Spleen (tissue), 11 donors: ENCODE results near the gene HNRNPC. TPM values are rescaled to one million over a fixed set of nuclear protein-coding genes. Genes with fewer than 3 reads are reported as not detected.

ENCODE experiments used
- DNase-seq: peaks from one replicate; pipeline ENCODE4 v3.0.0-alpha.2; 2020
- H3K27ac ChIP-seq, 8 donors: fragments of 200-600 bp; sonication (generic) in 7 of 8; 1 replicate in 4 of 8; 2 replicates in 4 of 8; pipeline versions ENCODE4 v1.5.0 to v1.8.0; 2016 to 2021; ENCODE audit warnings: inconsistent platforms in 4 of 8, mild to moderate bottlenecking in 4 of 8, moderate library complexity in 1 of 8
- H3K27me3 ChIP-seq, 7 donors: fragments of 200-600 bp; sonication (generic) in 6 of 7; replicated peaks in 1 of 7; 1 replicate in 4 of 7; 2 replicates in 3 of 7; pipeline versions ENCODE4 v1.5.0 to v1.8.0; 2016 to 2021; ENCODE audit warnings: inconsistent platforms in 3 of 7, mild to moderate bottlenecking in 1 of 7
- H3K36me3 ChIP-seq, 6 donors: fragments of 200-600 bp; sonication (generic) in 5 of 6; 1 replicate in 4 of 6; 2 replicates in 2 of 6; pipeline versions ENCODE4 v1.5.0 to v1.8.0; 2016 to 2021; ENCODE audit warnings: inconsistent platforms in 2 of 6
- H3K4me1 ChIP-seq, 6 donors: fragments of 200-600 bp; sonication (generic) in 5 of 6; 1 replicate in 3 of 6; 2 replicates in 3 of 6; pipeline versions ENCODE4 v1.5.0 to v1.8.0; 2016 to 2021; ENCODE audit warnings: inconsistent platforms in 3 of 6
- H3K4me3 ChIP-seq, 8 donors: fragments of 200-600 bp; sonication (generic) in 7 of 8; 1 replicate in 4 of 8; 2 replicates in 4 of 8; pipeline versions ENCODE4 v1.5.0 to v1.8.0; 2016 to 2021; ENCODE audit warnings: inconsistent platforms in 4 of 8, mild to moderate bottlenecking in 4 of 8, moderate library complexity in 2 of 8
- H3K9me3 ChIP-seq, 8 donors: fragments of 200-600 bp; sonication (generic) in 7 of 8; 1 replicate in 4 of 8; 2 replicates in 4 of 8; pipeline versions ENCODE4 v1.5.0 to v1.8.0; 2016 to 2021; ENCODE audit warnings: inconsistent platforms in 4 of 8
- POLR2A ChIP-seq, 3 donors: fragments of 450-650 bp; IDR thresholded peaks; one replicate each; pipeline ENCODE4 v1.5.1; 2017; ENCODE audit warnings: antibody characterized with exemption in 3 of 3, mild to moderate bottlenecking in 1 of 3
- POLR2AphosphoS5 ChIP-seq, 3 donors: sonication (generic); formaldehyde crosslinking; IDR thresholded peaks; one replicate each; pipeline ENCODE4 v1.5.1; 2017; ENCODE audit warnings: antibody characterized with exemption in 3 of 3
- WGBS, 5 donors: extraction: QIAGEN DNeasy Blood & Tissue Kit in 3 of 5; methylation state at CpG; one replicate each; pipeline versions ENCODE4 v1.1.5 to v1.1.7; 2013 to 2018; 5-methylcytosine and 5-hydroxymethylcytosine counted together
- intact Hi-C: fragments of 100-400 bp; cut with DNase I; formaldehyde crosslinking; loops from one replicate; pipeline ENCODE4 v1.15.0; 2023; ENCODE audit warnings: low total_unique reads
- polyA plus RNA-seq, 3 donors: library from polyadenylated mRNA; stranded (reverse); fragments of 200-250 nt; gene quantifications; one replicate each; pipeline ENCODE4 v1.2.1, GENCODE V29; 2013
- total RNA-seq, 7 donors: library from RNA; depleted of rRNA in 3 of 7; stranded (reverse); fragments of >200 nt in 3 of 7; fragmentation: NEBNext Ultra II Directional in 4 of 7; extraction: Animal tissue kit (Norgen Biotek cat#: 25700) in 4 of 7; gene quantifications; one replicate each; pipeline versions ENCODE4 v1.1.0 to v1.2.1, GENCODE V29; 2016 to 2021
- TF ChIP-seq, protein P1 (sequence below), 11 experiments: fragments of 200-600 bp in 7 of 11; fragments of 450-650 bp in 4 of 11; sonication (generic) in 4 of 11; IDR thresholded peaks in 8 of 11; conservative IDR thresholded peaks in 3 of 11; 1 replicate in 7 of 11; 2 replicates in 4 of 11; pipeline versions ENCODE4 v1.4.0 to v1.8.0; 2016 to 2021; ENCODE audit warnings: antibody characterized with exemption in 11 of 11, inconsistent platforms in 4 of 11, mild to moderate bottlenecking in 1 of 11
- donor health status: healthy with polysubstance abuse.
- donor health status: DM: no; HTN: no; CAD: no; lungs with moderate emphysema.
- donor health status: DM: no; HTN: no; CAD: no.
- donor health status: Bipolar disorder and iron deficiency.
- donor health status: healthy.
- donor health status: DM: no; HTN: no; CAD: no.
- donor health status: DM: yes; HTN: yes; CAD: no.

Gene HNRNPC
- total and polyA plus RNA-seq, 10 donors, result 374 to 824 (median 517) TPM

GRCh38 chr14:21244544-21244943, 24.7 kb downstream of the HNRNPC start:
- intact Hi-C loops, result no loop called here
- TF ChIP-seq, protein P1, sequence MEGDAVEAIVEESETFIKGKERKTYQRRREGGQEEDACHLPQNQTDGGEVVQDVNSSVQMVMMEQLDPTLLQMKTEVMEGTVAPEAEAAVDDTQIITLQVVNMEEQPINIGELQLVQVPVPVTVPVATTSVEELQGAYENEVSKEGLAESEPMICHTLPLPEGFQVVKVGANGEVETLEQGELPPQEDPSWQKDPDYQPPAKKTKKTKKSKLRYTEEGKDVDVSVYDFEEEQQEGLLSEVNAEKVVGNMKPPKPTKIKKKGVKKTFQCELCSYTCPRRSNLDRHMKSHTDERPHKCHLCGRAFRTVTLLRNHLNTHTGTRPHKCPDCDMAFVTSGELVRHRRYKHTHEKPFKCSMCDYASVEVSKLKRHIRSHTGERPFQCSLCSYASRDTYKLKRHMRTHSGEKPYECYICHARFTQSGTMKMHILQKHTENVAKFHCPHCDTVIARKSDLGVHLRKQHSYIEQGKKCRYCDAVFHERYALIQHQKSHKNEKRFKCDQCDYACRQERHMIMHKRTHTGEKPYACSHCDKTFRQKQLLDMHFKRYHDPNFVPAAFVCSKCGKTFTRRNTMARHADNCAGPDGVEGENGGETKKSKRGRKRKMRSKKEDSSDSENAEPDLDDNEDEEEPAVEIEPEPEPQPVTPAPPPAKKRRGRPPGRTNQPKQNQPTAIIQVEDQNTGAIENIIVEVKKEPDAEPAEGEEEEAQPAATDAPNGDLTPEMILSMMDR (IDR thresholded peaks at IDR 0.05 in 8 of 11, conservative IDR thresholded peaks at IDR 0.05 in 3 of 11), result no peak
- TF ChIP-seq POLR2A (IDR thresholded peaks at IDR 0.05) (no peak), POLR2AphosphoS5 (IDR thresholded peaks at IDR 0.05) (peak in 1 of 3 donors; percentile 49)
- Histone ChIP-seq H3K27me3 (no peaks in the 10 kb centered on the region), H3K4me1 (peaks cover 7 to 100% (median 71%) of the 10 kb centered on the region in 6 donors), H3K4me3 (no peak overlapping the region), H3K36me3 (peaks cover 0 to 91% (median 48%) of the 10 kb centered on the region in 6 donors), H3K9me3 (no peaks in the 10 kb centered on the region), H3K27ac (peak overlapping the region in 3 of 8 donors; percentile 32 to 34 (median 34))
- 60 to 83% (median 71%) methylated on average over 7 of the region's 7 CpGs for WGBS, 5 donors
- no peak for DNase-seq

GRCh38 chr14:21241218-21241819, 27.9 kb downstream of the HNRNPC start:
- intact Hi-C loops, result no loop called here
- no peak for DNase-seq
- peaks cover 0 to 91% (median 42%) of the 10 kb centered on the region in 6 donors for H3K36me3 ChIP-seq
- no peaks in the 10 kb centered on the region for H3K27me3 ChIP-seq
- peaks cover 6 to 100% (median 74%) of the 10 kb centered on the region in 6 donors for H3K4me1 ChIP-seq
- TF ChIP-seq, protein P1 (IDR thresholded peaks at IDR 0.05 in 8 of 11, conservative IDR thresholded peaks at IDR 0.05 in 3 of 11), result peak in 7 of 11 experiments; percentile 30 to 50 (median 35)
- TF ChIP-seq POLR2AphosphoS5 (IDR thresholded peaks at IDR 0.05), result no peak
- peak overlapping the region in 1 of 8 donors; percentile 5 for H3K27ac ChIP-seq
- no peaks in the 10 kb centered on the region for H3K9me3 ChIP-seq
- WGBS, 5 donors, result 68 to 87% (median 85%) methylated on average over 1 of the region's 1 CpG
- H3K4me3 ChIP-seq, result no peak overlapping the region

GRCh38 chr14:21240417-21240816, 28.8 kb downstream of the HNRNPC start:
- H3K36me3 ChIP-seq, result peaks cover 0 to 91% (median 41%) of the 10 kb centered on the region in 6 donors
- intact Hi-C loops, result no loop called here
- H3K4me3 ChIP-seq, result no peak overlapping the region
- DNase-seq, result no peak
- no peak for TF ChIP-seq POLR2AphosphoS5 (IDR thresholded peaks at IDR 0.05)
- TF ChIP-seq, protein P1 (IDR thresholded peaks at IDR 0.05 in 8 of 11, conservative IDR thresholded peaks at IDR 0.05 in 3 of 11), result no peak
- no peak for TF ChIP-seq POLR2A (IDR thresholded peaks at IDR 0.05)
- H3K4me1 ChIP-seq, result peaks cover 6 to 100% (median 79%) of the 10 kb centered on the region in 6 donors
- no peaks in the 10 kb centered on the region for H3K27me3 ChIP-seq
- WGBS, 5 donors, result 76 to 91% (median 82%) methylated on average over 2 of the region's 2 CpGs
- no peaks in the 10 kb centered on the region for H3K9me3 ChIP-seq
- no peak overlapping the region for H3K27ac ChIP-seq

GRCh38 chr14:21238823-21239518, 30.3 kb downstream of the HNRNPC start:
- no peaks in the 10 kb centered on the region for H3K9me3 ChIP-seq
- intact Hi-C loops, result loop anchor here (10.0 kb wide), 1 partner anchor 146 kb away; the partner anchor contains the start of gene SUPT16H
- peaks cover 0 to 86% (median 33%) of the 10 kb centered on the region in 6 donors for H3K36me3 ChIP-seq
- TF ChIP-seq POLR2AphosphoS5 (IDR thresholded peaks at IDR 0.05) (peak in 2 of 3 donors; percentile 41 to 50), POLR2A (IDR thresholded peaks at IDR 0.05) (no peak)
- H3K27ac ChIP-seq, result no peak overlapping the region
- no peaks in the 10 kb centered on the region for H3K27me3 ChIP-seq
- 89 to 93% (median 93%) methylated on average over 11 of the region's 11 CpGs for WGBS, 5 donors
- peaks cover 10 to 100% (median 82%) of the 10 kb centered on the region in 6 donors for H3K4me1 ChIP-seq
- H3K4me3 ChIP-seq, result no peak overlapping the region
- DNase-seq, result no peak
